ENCODE data around the gene ARRDC3. TPM values are rescaled to one million over a fixed set of nuclear protein-coding genes. Genes with fewer than 3 reads are reported as not detected.

The ARRDC3 gene
- total RNA-seq = 53.0 and 106 TPM in 2 replicates

GRCh38 chr5:91383027-91383955, at the start of gene ARRDC3:
TSS of gene ARRDC3 (minus strand) at chr5:91383317. CDS start at chr5:91383092, 225 bp downstream.

All from nasal cavity respiratory epithelium epithelial cell of viscerocranial mucosa (primary cell).